SH-SY5Y (cell line): ENCODE data around the gene CHRNA4.

Experiments used
- GATA2 ChIP-seq: IDR thresholded peaks from 2 replicates; pipeline ENCODE4 v1.6.1; 2011; ENCODE audit warnings: mild to moderate bottlenecking, low read depth, low read length
- GATA3 ChIP-seq: IDR thresholded peaks from 2 replicates; pipeline ENCODE4 v1.6.1; 2011; ENCODE audit warnings: low read depth, mild to moderate bottlenecking, low read length, moderate library complexity

The CHRNA4 gene

GRCh38 chr20:63393566-63393965, 32.4 kb upstream of the CHRNA4 start:
- TF ChIP-seq GATA3 (no peak), GATA2 (no peak)

GRCh38 chr20:63392465-63393365, 31.6 kb upstream of the CHRNA4 start:
- TF ChIP-seq GATA3 (no peak), GATA2 (no peak)

GRCh38 chr20:63387917-63388316, 26.8 kb upstream of the CHRNA4 start:
- TF ChIP-seq GATA3, result no peak
- TF ChIP-seq GATA2, result no peak

- TF ChIP-seq GATA2, result no peak
- TF ChIP-seq GATA3, result no peak
Measured at GRCh38 chr20:63387393-63387792, 26.2 kb upstream of the CHRNA4 start.

GRCh38 chr20:63386491-63386890, 25.3 kb upstream of the CHRNA4 start:
- TF ChIP-seq GATA2, result no peak
- no peak for TF ChIP-seq GATA3

- no peak for TF ChIP-seq GATA2
- TF ChIP-seq GATA3, result no peak
Measured at GRCh38 chr20:63385819-63386218, 24.7 kb upstream of the CHRNA4 start.

GRCh38 chr20:63384336-63384735, 23.2 kb upstream of the CHRNA4 start:
- TF ChIP-seq GATA3 (no peak), GATA2 (no peak)

GRCh38 chr20:63383556-63383955, 22.4 kb upstream of the CHRNA4 start:
- TF ChIP-seq GATA3 (no peak), GATA2 (no peak)

- TF ChIP-seq GATA3, result no peak
- no peak for TF ChIP-seq GATA2
Measured at GRCh38 chr20:63382551-63383300, 21.6 kb upstream of the CHRNA4 start.

- TF ChIP-seq GATA2, result no peak
- TF ChIP-seq GATA3, result no peak
Measured at GRCh38 chr20:63381781-63382431, 20.8 kb upstream of the CHRNA4 start.

GRCh38 chr20:63380346-63380870, 19.3 kb upstream of the CHRNA4 start:
- TF ChIP-seq GATA3, result no peak
- TF ChIP-seq GATA2, result no peak

GRCh38 chr20:63379296-63379695, 18.1 kb upstream of the CHRNA4 start:
- TF ChIP-seq GATA3 (no peak), GATA2 (no peak)

GRCh38 chr20:63378626-63379025, 17.5 kb upstream of the CHRNA4 start:
- TF ChIP-seq GATA3, result no peak

- TF ChIP-seq GATA3 (no peak), GATA2 (no peak)
Measured at GRCh38 chr20:63377951-63378381, 16.8 kb upstream of the CHRNA4 start.

- no peak for TF ChIP-seq GATA2
- TF ChIP-seq GATA3, result no peak
Measured at GRCh38 chr20:63377256-63377941, 16.2 kb upstream of the CHRNA4 start.
